ENCODE results near the gene MAFF. TPM values are rescaled to one million over a fixed set of nuclear protein-coding genes. Genes with fewer than 3 reads are reported as not detected.

Gene MAFF
- total RNA-seq, 4 donors from 2014 or later: 10.1 to 180 (median 44.0) TPM

DNA sequence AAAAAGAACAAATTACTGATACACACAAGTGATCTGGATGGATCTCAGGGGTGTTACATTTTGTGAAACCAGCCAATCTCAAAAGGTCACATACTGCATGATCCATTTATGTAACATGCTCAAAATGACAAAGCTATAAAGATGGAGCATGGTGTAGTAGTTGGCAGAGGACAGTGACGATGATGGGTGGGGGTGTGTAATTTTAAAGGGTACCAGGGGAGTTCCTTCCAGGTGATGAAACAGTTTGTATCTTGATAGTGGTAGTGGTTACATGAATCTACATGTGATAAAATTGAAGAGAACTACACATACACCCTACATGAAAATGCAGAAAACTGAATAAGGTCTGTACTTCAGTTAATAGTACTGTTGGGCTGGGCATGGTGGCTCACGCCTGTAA, 53.9 kb downstream of the MAFF start:
- H3K4me1 ChIP-seq: peaks cover 5 to 13% of the 10 kb centered on the region in 2 donors
- intact Hi-C loops (cut with DNase I; ENCODE audit: low total_unique reads): no loop called here

GRCh38 chr22:38257181-38257580, 55.4 kb downstream of the MAFF start:
- Histone ChIP-seq H3K4me3 (peak overlapping the region; percentile 1 to 18), H3K4me1 (peaks cover 5 to 21% of the 10 kb centered on the region in 2 donors), H3K27ac (peak overlapping the region; percentile 78 to 88), H3K36me3 (no peaks in the 10 kb centered on the region), H3K9me3 (no peaks in the 10 kb centered on the region), H3K27me3 (no peaks in the 10 kb centered on the region)
- intact Hi-C loops (cut with DNase I; ENCODE audit: low total_unique reads): no loop called here
- peak in 1 of 2 donors; percentile 27 for TF ChIP-seq POLR2A (IDR thresholded peaks at IDR 0.05)
- TF ChIP-seq, protein P1, sequence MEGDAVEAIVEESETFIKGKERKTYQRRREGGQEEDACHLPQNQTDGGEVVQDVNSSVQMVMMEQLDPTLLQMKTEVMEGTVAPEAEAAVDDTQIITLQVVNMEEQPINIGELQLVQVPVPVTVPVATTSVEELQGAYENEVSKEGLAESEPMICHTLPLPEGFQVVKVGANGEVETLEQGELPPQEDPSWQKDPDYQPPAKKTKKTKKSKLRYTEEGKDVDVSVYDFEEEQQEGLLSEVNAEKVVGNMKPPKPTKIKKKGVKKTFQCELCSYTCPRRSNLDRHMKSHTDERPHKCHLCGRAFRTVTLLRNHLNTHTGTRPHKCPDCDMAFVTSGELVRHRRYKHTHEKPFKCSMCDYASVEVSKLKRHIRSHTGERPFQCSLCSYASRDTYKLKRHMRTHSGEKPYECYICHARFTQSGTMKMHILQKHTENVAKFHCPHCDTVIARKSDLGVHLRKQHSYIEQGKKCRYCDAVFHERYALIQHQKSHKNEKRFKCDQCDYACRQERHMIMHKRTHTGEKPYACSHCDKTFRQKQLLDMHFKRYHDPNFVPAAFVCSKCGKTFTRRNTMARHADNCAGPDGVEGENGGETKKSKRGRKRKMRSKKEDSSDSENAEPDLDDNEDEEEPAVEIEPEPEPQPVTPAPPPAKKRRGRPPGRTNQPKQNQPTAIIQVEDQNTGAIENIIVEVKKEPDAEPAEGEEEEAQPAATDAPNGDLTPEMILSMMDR (IDR thresholded peaks at IDR 0.05): no peak
- peak in 1 of 2 donors; percentile 47 for DNase-seq

More for the DNA sequence above, 53.9 kb downstream of the MAFF start:
- Histone ChIP-seq H3K27me3 (no peaks in the 10 kb centered on the region), H3K9me3 (no peaks in the 10 kb centered on the region), H3K4me3 (no peak overlapping the region), H3K27ac (peak overlapping the region in 1 of 2 donors; percentile 88), H3K36me3 (no peaks in the 10 kb centered on the region)
- no peak for TF ChIP-seq POLR2A (IDR thresholded peaks at IDR 0.05)
- TF ChIP-seq, protein P1 (IDR thresholded peaks at IDR 0.05): no peak
- no peak for DNase-seq

DNA sequence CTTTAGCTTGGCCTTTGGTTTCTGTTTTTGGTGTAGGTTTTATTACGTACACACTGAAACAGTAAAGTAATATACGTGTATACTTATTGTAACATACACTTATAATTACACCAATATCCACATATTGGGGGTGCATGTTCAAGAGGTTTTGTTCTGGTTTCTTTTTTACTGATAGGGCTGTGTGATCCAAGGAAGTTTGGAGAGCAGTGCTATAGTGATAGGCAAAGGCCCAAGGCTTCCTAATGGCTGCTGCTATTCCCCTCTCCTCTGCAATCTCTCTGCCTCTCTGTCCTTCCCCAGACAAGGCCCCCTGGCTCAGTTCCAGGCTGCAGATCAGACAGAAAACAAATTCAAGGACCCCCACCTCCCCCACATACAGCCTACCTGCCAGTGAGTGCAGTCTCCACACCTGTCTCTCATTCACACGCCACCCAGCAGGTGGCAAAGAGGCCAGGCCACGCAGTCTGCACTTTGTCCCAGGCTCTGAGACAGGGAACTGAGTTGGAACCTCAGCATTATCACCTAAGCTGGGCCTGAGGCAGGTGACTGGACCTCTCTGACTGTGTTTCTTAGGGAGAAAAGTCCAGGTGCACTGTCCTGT, 56.0 kb downstream of the MAFF start:
- Histone ChIP-seq H3K4me1 (peaks cover 5 to 21% of the 10 kb centered on the region in 2 donors), H3K27me3 (no peaks in the 10 kb centered on the region), H3K36me3 (no peaks in the 10 kb centered on the region), H3K9me3 (no peaks in the 10 kb centered on the region), H3K4me3 (peak overlapping the region in 1 of 2 donors; percentile 18), H3K27ac (peak overlapping the region; percentile 78 to 88)
- peak in 1 of 2 donors; percentile 48 for DNase-seq
- TF ChIP-seq, protein P1 (IDR thresholded peaks at IDR 0.05): no peak
- no peak for TF ChIP-seq POLR2A (IDR thresholded peaks at IDR 0.05)
- intact Hi-C loops (cut with DNase I; ENCODE audit: low total_unique reads): no loop called here

- Histone ChIP-seq H3K9me3 (no peaks in the 10 kb centered on the region), H3K4me1 (peaks cover 5 to 21% of the 10 kb centered on the region in 2 donors), H3K36me3 (no peaks in the 10 kb centered on the region), H3K27me3 (no peaks in the 10 kb centered on the region), H3K27ac (peak overlapping the region; percentile 78 to 88), H3K4me3 (no peak overlapping the region)
- peak; percentile 73 to 82 for DNase-seq
- TF ChIP-seq, protein P1 (IDR thresholded peaks at IDR 0.05): no peak
- TF ChIP-seq POLR2A (IDR thresholded peaks at IDR 0.05): no peak
- intact Hi-C loops (cut with DNase I; ENCODE audit: low total_unique reads): no loop called here
Measured at GRCh38 chr22:38258895-38259294, 57.1 kb downstream of the MAFF start.

- Histone ChIP-seq H3K4me1 (peaks cover 5 to 21% of the 10 kb centered on the region in 2 donors), H3K9me3 (no peaks in the 10 kb centered on the region), H3K4me3 (no peak overlapping the region), H3K36me3 (no peaks in the 10 kb centered on the region), H3K27ac (peak overlapping the region; percentile 78 to 88), H3K27me3 (no peaks in the 10 kb centered on the region)
- intact Hi-C loops (cut with DNase I; ENCODE audit: low total_unique reads): no loop called here
- TF ChIP-seq, protein P1 (IDR thresholded peaks at IDR 0.05): no peak
- no peak for TF ChIP-seq POLR2A (IDR thresholded peaks at IDR 0.05)
- DNase-seq: no peak
Measured at GRCh38 chr22:38259370-38259769, 57.6 kb downstream of the MAFF start.

All from uterus (tissue), 4 donors.